Thyroid gland (tissue), 4 donors: Measurements from ENCODE around the gene B4GAT1. TPM values are rescaled to one million over a fixed set of nuclear protein-coding genes. Genes with fewer than 3 reads are reported as not detected.

Source experiments
- DNase-seq, 2 donors: peaks; one replicate each; pipeline ENCODE4 v3.0.0-alpha.2; 2019
- H3K27ac ChIP-seq, 3 donors: fragments of 200-600 bp; sonication (generic); 1 replicate in 2 of 3; 2 replicates in 1 of 3; pipeline ENCODE4 v1.5.1; 2016 to 2019; ENCODE audit warnings: mild to moderate bottlenecking in 1 of 3, moderate library complexity in 1 of 3
- H3K27me3 ChIP-seq: fragments of 200-600 bp; sonication (generic); one replicate; pipeline ENCODE4 v1.5.1; 2019
- H3K36me3 ChIP-seq, 2 donors: fragments of 200-600 bp; sonication (generic); one replicate each; pipeline ENCODE4 v1.5.1; 2016 to 2019
- H3K4me1 ChIP-seq, 2 donors: fragments of 200-600 bp; sonication (generic); one replicate each; pipeline ENCODE4 v1.5.1; 2017 to 2019
- H3K4me3 ChIP-seq, 3 donors: fragments of 200-600 bp; sonication (generic); replicated peaks in 1 of 3; 1 replicate in 2 of 3; 2 replicates in 1 of 3; pipeline ENCODE4 v1.5.1; 2016; ENCODE audit warnings: mild to moderate bottlenecking in 1 of 3
- H3K9me3 ChIP-seq: fragments of 200-600 bp; sonication (generic); one replicate; pipeline ENCODE4 v1.5.1; 2017
- POLR2A ChIP-seq, 2 donors: fragments of 450-650 bp; IDR thresholded peaks; one replicate each; pipeline ENCODE4 v1.6.1; 2017; ENCODE audit warnings: antibody characterized with exemption in 2 of 2, mild to moderate bottlenecking in 2 of 2, moderate library complexity in 1 of 2
- WGBS, 2 donors: methylation state at CpG; one replicate each; pipeline ENCODE4 v1.1.5; 2017; 5-methylcytosine and 5-hydroxymethylcytosine counted together
- intact Hi-C: fragments of 100-400 bp; cut with DNase I; formaldehyde crosslinking; loops from one replicate; pipeline ENCODE4 v1.15.1; 2023
- total RNA-seq, 4 donors: library from RNA; depleted of rRNA; stranded (reverse); fragments of >200 nt; gene quantifications; one replicate each; pipeline ENCODE4 v1.2.3, GENCODE V29; 2016
- TF ChIP-seq, protein P1 (sequence below), 6 experiments: fragments of 200-600 bp in 3 of 6; fragments of 450-650 bp in 3 of 6; sonication (generic) in 3 of 6; IDR thresholded peaks; one replicate each; pipeline ENCODE4 v1.5.1; 2016 to 2019; ENCODE audit warnings: antibody characterized with exemption in 6 of 6, mild to moderate bottlenecking in 2 of 6, inconsistent platforms in 1 of 6, moderate library complexity in 1 of 6

Gene B4GAT1
- total RNA-seq: 10 to 100 TPM; 41.1 to 67.2 (median 49.5) TPM

- H3K4me1 ChIP-seq: peaks cover 27 to 30% of the 10 kb centered on the region in 2 donors
- WGBS, 2 donors: 0 to 1% methylated on average over 12 to 30 of the region's 101 CpGs
Observed at GRCh38 chr11:66347425-66348276, at the start of gene B4GAT1. Gene B4GAT1, minus strand, starts transcription at chr11:66347629. Its CDS starts 84 bp downstream, at chr11:66347545.

DNA sequence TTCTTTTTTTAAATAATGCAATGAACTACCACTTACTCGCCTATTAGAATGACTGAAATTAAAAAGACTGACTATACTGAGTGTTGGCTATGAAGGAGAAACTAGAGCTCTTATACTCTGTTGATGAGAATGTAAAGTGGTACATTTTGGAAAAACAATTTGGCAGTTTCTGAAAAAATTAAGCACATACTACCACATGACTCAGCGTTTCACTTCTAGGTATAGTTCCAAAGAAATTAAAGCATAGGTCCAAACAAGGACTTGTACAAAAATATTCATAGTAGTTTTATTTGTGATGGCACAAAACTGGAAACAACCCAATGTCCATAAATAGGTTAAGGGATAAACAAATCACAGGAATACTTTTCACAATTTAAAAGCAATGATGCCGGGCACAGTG, 46.5 kb upstream of the B4GAT1 start:
- intact Hi-C loops: no loop called here
- DNase-seq: no peak
- 83 to 85% methylated on average over 3 of the region's 3 CpGs for WGBS, 2 donors

More at GRCh38 chr11:66347425-66348276, at the start of gene B4GAT1:
- DNase-seq: peak; percentile 86 to 88
- no peaks in the 10 kb centered on the region for H3K9me3 ChIP-seq
- H3K27ac ChIP-seq: peak within 1 kb of the TSS; percentile 88 to 94 (median 93)
- no peaks in the 10 kb centered on the region for H3K27me3 ChIP-seq
- TF ChIP-seq POLR2A (IDR thresholded peaks at IDR 0.05): peak in 1 of 2 donors; percentile 58
- TF ChIP-seq, protein P1, sequence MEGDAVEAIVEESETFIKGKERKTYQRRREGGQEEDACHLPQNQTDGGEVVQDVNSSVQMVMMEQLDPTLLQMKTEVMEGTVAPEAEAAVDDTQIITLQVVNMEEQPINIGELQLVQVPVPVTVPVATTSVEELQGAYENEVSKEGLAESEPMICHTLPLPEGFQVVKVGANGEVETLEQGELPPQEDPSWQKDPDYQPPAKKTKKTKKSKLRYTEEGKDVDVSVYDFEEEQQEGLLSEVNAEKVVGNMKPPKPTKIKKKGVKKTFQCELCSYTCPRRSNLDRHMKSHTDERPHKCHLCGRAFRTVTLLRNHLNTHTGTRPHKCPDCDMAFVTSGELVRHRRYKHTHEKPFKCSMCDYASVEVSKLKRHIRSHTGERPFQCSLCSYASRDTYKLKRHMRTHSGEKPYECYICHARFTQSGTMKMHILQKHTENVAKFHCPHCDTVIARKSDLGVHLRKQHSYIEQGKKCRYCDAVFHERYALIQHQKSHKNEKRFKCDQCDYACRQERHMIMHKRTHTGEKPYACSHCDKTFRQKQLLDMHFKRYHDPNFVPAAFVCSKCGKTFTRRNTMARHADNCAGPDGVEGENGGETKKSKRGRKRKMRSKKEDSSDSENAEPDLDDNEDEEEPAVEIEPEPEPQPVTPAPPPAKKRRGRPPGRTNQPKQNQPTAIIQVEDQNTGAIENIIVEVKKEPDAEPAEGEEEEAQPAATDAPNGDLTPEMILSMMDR (IDR thresholded peaks at IDR 0.05): no peak
- peak within 1 kb of the TSS; percentile 50 to 90 (median 88) for H3K4me3 ChIP-seq
- intact Hi-C loops: no loop called here
- no peaks in the 10 kb centered on the region for H3K36me3 ChIP-seq

DNA sequence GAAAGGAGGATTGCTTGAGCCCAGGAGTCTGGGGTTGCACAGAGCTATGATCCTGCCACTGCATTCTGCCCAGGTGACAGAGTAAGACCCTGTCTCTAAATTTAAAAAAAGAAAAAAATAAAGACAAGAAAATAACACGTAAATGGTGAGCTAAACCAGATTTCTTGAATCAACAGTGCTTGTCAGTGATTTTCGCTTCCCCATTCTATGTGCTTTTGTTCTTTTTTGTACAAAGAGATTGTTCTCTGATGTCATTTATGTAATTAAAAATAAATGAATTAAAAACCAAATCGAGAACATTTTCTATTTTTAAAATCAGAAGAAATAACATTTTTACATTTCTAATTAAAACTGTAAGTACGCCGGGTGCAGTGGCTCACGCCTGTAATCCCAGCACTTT, 43.9 kb upstream of the B4GAT1 start:
- no peaks in the 10 kb centered on the region for H3K27me3 ChIP-seq
- TF ChIP-seq, protein P1 (IDR thresholded peaks at IDR 0.05): no peak
- no peak for TF ChIP-seq POLR2A (IDR thresholded peaks at IDR 0.05)
- no peak for DNase-seq
- intact Hi-C loops: no loop called here
- H3K4me3 ChIP-seq: no peak overlapping the region
- peaks cover 0 to 2% of the 10 kb centered on the region in 2 donors for H3K4me1 ChIP-seq
- H3K36me3 ChIP-seq: no peaks in the 10 kb centered on the region
- 73 to 81% methylated on average over 6 of the region's 6 CpGs for WGBS, 2 donors
- no peaks in the 10 kb centered on the region for H3K9me3 ChIP-seq
- H3K27ac ChIP-seq: no peak overlapping the region

More for the DNA sequence above, 46.5 kb upstream of the B4GAT1 start:
- Histone ChIP-seq H3K36me3 (no peaks in the 10 kb centered on the region), H3K4me3 (no peak overlapping the region), H3K27ac (no peak overlapping the region), H3K9me3 (no peaks in the 10 kb centered on the region), H3K27me3 (no peaks in the 10 kb centered on the region), H3K4me1 (no peaks in the 10 kb centered on the region)
- no peak for TF ChIP-seq POLR2A (IDR thresholded peaks at IDR 0.05)
- TF ChIP-seq, protein P1 (IDR thresholded peaks at IDR 0.05): no peak

DNA sequence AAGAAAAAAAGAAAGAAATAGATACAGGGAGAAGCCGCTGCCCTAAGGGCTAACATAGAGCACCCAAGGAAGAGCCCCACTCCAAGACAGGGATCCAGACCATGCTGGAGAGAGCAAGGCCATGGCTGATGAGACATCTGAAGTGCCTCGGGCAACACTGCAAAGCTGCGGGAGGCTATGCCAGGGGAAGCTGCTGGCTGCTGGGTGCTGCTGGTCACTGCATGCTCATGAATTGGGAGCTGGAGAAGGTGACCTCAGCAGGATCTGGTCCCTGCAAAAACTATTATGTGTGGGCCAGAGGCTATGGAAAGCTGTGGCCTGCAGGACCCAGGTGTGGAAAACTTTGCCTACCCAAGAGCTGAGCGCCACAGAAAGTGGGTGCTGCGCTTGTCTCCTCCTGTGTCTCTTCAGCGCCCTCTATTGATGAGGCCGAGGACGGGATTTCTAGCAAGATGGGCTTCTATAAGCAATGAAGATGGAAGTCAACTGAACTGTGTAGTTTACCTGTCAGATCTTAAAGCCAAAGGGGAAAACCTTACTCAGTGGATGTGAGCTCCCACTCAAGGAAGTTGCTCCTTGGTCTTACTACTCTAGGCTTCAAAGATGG, 41.5 kb upstream of the B4GAT1 start:
- WGBS, 2 donors: 28 to 33% methylated on average over 8 of the region's 8 CpGs
- TF ChIP-seq POLR2A (IDR thresholded peaks at IDR 0.05): no peak
- TF ChIP-seq, protein P1 (IDR thresholded peaks at IDR 0.05): peak in 5 of 6 experiments; percentile 45 to 70 (median 51)
- Histone ChIP-seq H3K4me3 (no peak overlapping the region), H3K27ac (no peak overlapping the region), H3K36me3 (no peaks in the 10 kb centered on the region), H3K9me3 (no peaks in the 10 kb centered on the region), H3K27me3 (no peaks in the 10 kb centered on the region), H3K4me1 (peaks cover 0 to 7% of the 10 kb centered on the region in 2 donors)
- intact Hi-C loops: no loop called here
- DNase-seq: peak; percentile 67 to 74
